ENCODE data around the gene SLC35C1. TPM values are rescaled to one million over a fixed set of nuclear protein-coding genes. Genes with fewer than 3 reads are reported as not detected.

SLC35C1 gene
- total RNA-seq, 1 donor from 2014 or later: 5.7 TPM

- Histone ChIP-seq H3K27me3 (ENCODE audit: low read depth) (peaks cover 8% of the 10 kb centered on the region), H3K27ac (replicated peaks) (no peak overlapping the region), H3K4me1 (peaks cover 14% of the 10 kb centered on the region), H3K4me3 (no peak overlapping the region), H3K9me3 (replicated peaks) (no peaks in the 10 kb centered on the region), H3K36me3 (no peaks in the 10 kb centered on the region)
- intact Hi-C loops (cut with micrococcal nuclease): loop anchor here (5.0 to 10.0 kb wide), 2 partner anchors 367 to 399 kb away; no protein-coding TSS in a partner anchor
- no peak for TF ChIP-seq CTCF (IDR thresholded peaks at IDR 0.05; ENCODE audit: borderline replicate concordance)
- DNase-seq: no peak
Observed at GRCh38 chr11:45773786-45774655, 30.9 kb upstream of the SLC35C1 start.

DNA sequence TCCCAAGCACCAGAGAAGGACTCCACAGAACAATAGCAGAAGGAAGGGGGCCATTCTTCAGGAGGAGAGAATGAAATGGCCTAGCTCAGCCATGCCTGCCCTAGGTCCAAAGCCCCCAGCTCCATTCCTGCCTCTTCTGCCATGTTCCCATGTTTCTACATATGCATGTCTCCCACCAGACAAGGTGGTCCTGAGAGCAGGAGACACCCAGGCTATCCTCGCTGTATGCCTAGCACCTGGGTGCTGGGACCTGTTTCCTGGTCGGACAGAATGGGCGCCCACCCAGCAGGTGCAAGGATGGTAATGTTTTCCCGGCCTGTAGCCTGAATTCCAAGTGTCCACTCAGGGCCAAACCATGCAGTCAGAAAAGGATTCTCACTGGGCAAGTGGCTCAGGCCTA is 30.2 kb upstream of the SLC35C1 start:
- Histone ChIP-seq H3K4me3 (no peak overlapping the region), H3K36me3 (no peaks in the 10 kb centered on the region), H3K27me3 (ENCODE audit: low read depth) (peaks cover 8% of the 10 kb centered on the region), H3K4me1 (peaks cover 14% of the 10 kb centered on the region), H3K27ac (replicated peaks) (no peak overlapping the region), H3K9me3 (replicated peaks) (no peaks in the 10 kb centered on the region)
- no peak for DNase-seq
- no peak for TF ChIP-seq CTCF (IDR thresholded peaks at IDR 0.05; ENCODE audit: borderline replicate concordance)
- intact Hi-C loops (cut with micrococcal nuclease): loop anchor here (5.0 to 10.0 kb wide), 2 partner anchors 367 to 400 kb away; no protein-coding TSS in a partner anchor

DNA sequence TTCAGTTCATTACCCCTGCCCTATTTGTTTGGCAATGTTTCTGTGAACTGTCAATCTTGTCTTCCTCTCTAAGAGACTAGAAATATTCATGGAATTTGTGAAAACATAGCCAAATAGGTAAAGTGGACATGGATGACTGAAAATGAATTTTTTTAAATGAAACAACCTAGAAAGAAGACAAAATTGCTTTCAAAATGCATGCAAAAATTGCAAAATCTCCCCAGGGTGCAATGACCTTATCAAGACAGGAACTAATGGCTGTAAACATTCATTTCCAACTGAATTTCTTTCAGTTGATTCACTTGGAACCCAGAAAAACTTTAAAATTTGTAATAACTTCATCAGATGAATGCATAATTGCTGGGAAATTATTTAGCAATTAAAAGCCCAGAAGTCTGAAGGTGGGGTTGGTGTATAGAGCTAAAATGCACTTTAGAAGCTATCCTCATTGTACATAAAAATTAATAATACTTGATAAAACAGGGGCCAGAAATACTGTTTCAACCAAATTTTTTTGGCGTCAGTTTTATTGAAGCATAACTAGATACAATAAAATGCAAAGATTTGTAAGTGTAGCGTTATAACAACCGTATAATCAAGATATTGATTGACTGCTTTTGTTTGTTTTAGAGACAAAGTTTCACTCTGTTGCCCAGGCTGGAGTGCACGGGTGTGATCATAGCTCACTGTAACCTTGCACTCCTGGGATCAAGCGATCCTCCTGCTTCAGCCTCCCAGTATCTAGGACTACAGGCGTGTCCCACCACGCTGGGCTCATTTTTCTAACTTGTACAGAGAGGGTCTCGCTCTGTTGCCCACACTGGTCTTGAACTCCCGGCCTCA is 27.6 kb upstream of the SLC35C1 start:
- Histone ChIP-seq H3K36me3 (no peaks in the 10 kb centered on the region), H3K4me1 (peaks cover under 1% of the 10 kb centered on the region), H3K9me3 (replicated peaks) (no peaks in the 10 kb centered on the region), H3K27ac (replicated peaks) (no peak overlapping the region), H3K27me3 (ENCODE audit: low read depth) (peaks cover 8% of the 10 kb centered on the region), H3K4me3 (no peak overlapping the region)
- no peak for DNase-seq
- TF ChIP-seq CTCF (IDR thresholded peaks at IDR 0.05; ENCODE audit: borderline replicate concordance): no peak
- intact Hi-C loops (cut with micrococcal nuclease): loop anchor here (10.0 kb wide), 1 partner anchor 403 kb away; no protein-coding TSS in a partner anchor

DNA sequence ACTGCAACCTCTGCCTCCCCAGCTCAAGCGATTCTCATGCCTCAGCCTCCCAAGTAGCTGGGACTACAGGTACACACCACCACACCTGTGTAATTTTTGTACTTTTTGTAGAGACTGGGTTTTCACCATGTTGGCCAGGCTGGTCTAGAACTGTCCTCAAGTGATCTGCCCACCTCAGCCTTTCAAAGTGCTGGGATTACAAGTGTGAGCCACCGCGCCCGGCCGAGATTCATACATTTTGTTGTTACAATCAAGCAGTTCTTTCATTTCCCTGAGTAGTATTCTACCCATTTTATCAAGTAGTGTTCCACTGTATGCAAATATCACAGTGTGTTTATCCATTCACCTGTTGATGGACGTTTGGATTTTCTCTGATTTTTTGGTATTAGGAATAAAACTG is 26.6 kb upstream of the SLC35C1 start:
- TF ChIP-seq CTCF (IDR thresholded peaks at IDR 0.05; ENCODE audit: borderline replicate concordance): no peak
- intact Hi-C loops (cut with micrococcal nuclease): loop anchor here (10.0 kb wide), 1 partner anchor 404 kb away; no protein-coding TSS in a partner anchor
- H3K9me3 ChIP-seq (replicated peaks): no peaks in the 10 kb centered on the region

GRCh38 chr11:45779602-45780001 is 25.3 kb upstream of the SLC35C1 start:
- Histone ChIP-seq H3K36me3 (no peaks in the 10 kb centered on the region), H3K27me3 (ENCODE audit: low read depth) (peaks cover 8% of the 10 kb centered on the region), H3K9me3 (replicated peaks) (no peaks in the 10 kb centered on the region), H3K4me1 (no peaks in the 10 kb centered on the region), H3K4me3 (no peak overlapping the region), H3K27ac (replicated peaks) (no peak overlapping the region)
- no peak for TF ChIP-seq CTCF (IDR thresholded peaks at IDR 0.05; ENCODE audit: borderline replicate concordance)
- no peak for DNase-seq
- intact Hi-C loops (cut with micrococcal nuclease): loop anchor here (10.0 kb wide), 1 partner anchor 405 kb away; no protein-coding TSS in a partner anchor

More for the DNA sequence above, 26.6 kb upstream of the SLC35C1 start:
- Histone ChIP-seq H3K27me3 (ENCODE audit: low read depth) (peaks cover 8% of the 10 kb centered on the region), H3K4me3 (no peak overlapping the region), H3K36me3 (no peaks in the 10 kb centered on the region), H3K27ac (replicated peaks) (no peak overlapping the region), H3K4me1 (no peaks in the 10 kb centered on the region)
- DNase-seq: no peak

Measured in left ventricle myocardium inferior (tissue), 1 donor.